HG02970 (cell line): ENCODE measurements around the gene ALDH3B1.

Source experiments
- ATAC-seq: cut with Tn5 transposase; IDR thresholded peaks from one replicate; pipeline ENCODE4 v1.9.1; 2021; ENCODE audit warnings: mild to moderate bottlenecking, moderate library complexity, moderate number of reproducible peaks; ENCODE audit not compliant: unreplicated experiment, low FRiP score

The ALDH3B1 gene

GRCh38 chr11:68056317-68057285 lies 46.5 kb downstream of the ALDH3B1 start:
- ATAC-seq = no peak

GRCh38 chr11:68057807-68058206 lies 47.7 kb downstream of the ALDH3B1 start:
- ATAC-seq = no peak

GRCh38 chr11:68061508-68061907 lies 51.4 kb downstream of the ALDH3B1 start:
- ATAC-seq = no peak

GRCh38 chr11:68064926-68065325 lies 54.8 kb downstream of the ALDH3B1 start:
- ATAC-seq = no peak

- ATAC-seq = no peak
Measured at GRCh38 chr11:68065841-68066240, 55.7 kb downstream of the ALDH3B1 start.

- ATAC-seq = no peak
Measured at GRCh38 chr11:68066742-68067141, 56.6 kb downstream of the ALDH3B1 start.

- no peak for ATAC-seq
Measured at GRCh38 chr11:68067991-68068390, 57.9 kb downstream of the ALDH3B1 start.

- no peak for ATAC-seq
Measured at GRCh38 chr11:68071281-68072048, 61.3 kb downstream of the ALDH3B1 start.

GRCh38 chr11:68074584-68075352 lies 64.6 kb downstream of the ALDH3B1 start:
- no peak for ATAC-seq

- no peak for ATAC-seq
Measured at GRCh38 chr11:68076371-68077042, 66.4 kb downstream of the ALDH3B1 start.

- ATAC-seq = no peak
Measured at GRCh38 chr11:68077617-68078582, 67.8 kb downstream of the ALDH3B1 start.
